Glutamatergic neuron (in vitro differentiated cells): ENCODE results near the gene ATP9A. TPM values are rescaled to one million over a fixed set of nuclear protein-coding genes. Genes with fewer than 3 reads are reported as not detected.

Experiments
- DNase-seq: peaks from one replicate; pipeline ENCODE4 v3.0.0; 2022
- H3K27ac Mint-ChIP-seq: one replicate; pipeline ENCODE4 v1.8.0; 2020; ENCODE audit warnings: mild to moderate bottlenecking, mixed read lengths, inconsistent platforms; ENCODE audit not compliant: unreplicated experiment
- H3K27me3 Mint-ChIP-seq: one replicate; pipeline ENCODE4 v1.8.0; 2020; ENCODE audit warnings: mild to moderate bottlenecking, moderate library complexity, mixed read lengths, inconsistent platforms; ENCODE audit not compliant: unreplicated experiment
- H3K36me3 Mint-ChIP-seq: one replicate; pipeline ENCODE4 v1.8.0; 2020; ENCODE audit warnings: mild to moderate bottlenecking, mixed read lengths, inconsistent platforms; ENCODE audit not compliant: unreplicated experiment
- H3K4me1 Mint-ChIP-seq: one replicate; pipeline ENCODE4 v1.8.0; 2020; ENCODE audit warnings: mild to moderate bottlenecking, low read depth, mixed read lengths, inconsistent platforms; ENCODE audit not compliant: unreplicated experiment
- H3K4me3 Mint-ChIP-seq: one replicate; pipeline ENCODE4 v1.8.0; 2020; ENCODE audit warnings: mild to moderate bottlenecking, mixed read lengths, inconsistent platforms; ENCODE audit not compliant: unreplicated experiment
- H3K9me3 Mint-ChIP-seq: one replicate; pipeline ENCODE4 v1.8.0; 2020; ENCODE audit warnings: mild to moderate bottlenecking, moderate library complexity, mixed read lengths, inconsistent platforms; ENCODE audit not compliant: unreplicated experiment
- CTCF ChIP-seq: fragments of 200-600 bp; sonication (generic); IDR thresholded peaks from one replicate; pipeline ENCODE4 v1.5.0; 2021; ENCODE audit not compliant: partially characterized antibody, unreplicated experiment
- total RNA-seq: library from RNA; stranded (reverse); fragmentation: NEBNext Ultra II Directional; extraction: Animal tissue kit (Norgen Biotek cat#: 25700); gene quantifications from one replicate; pipeline ENCODE4 v1.2.1, GENCODE V29; 2021; ENCODE audit not compliant: unreplicated experiment

ATP9A gene
- total RNA-seq, 1 donor from 2014 or later, result 66.1 TPM

- Mint-ChIP-seq H3K36me3 (no peaks in the 10 kb centered on the region), H3K9me3 (peaks cover 5% of the 10 kb centered on the region), H3K4me1 (peaks cover 34% of the 10 kb centered on the region), H3K4me3 (no peak overlapping the region), H3K27me3 (no peaks in the 10 kb centered on the region), H3K27ac (no peak overlapping the region)
- DNase-seq, result no peak
- TF ChIP-seq CTCF, result no peak
Measured at GRCh38 chr20:51703400-51704287, 64.5 kb downstream of the ATP9A start.

- Mint-ChIP-seq H3K36me3 (no peaks in the 10 kb centered on the region), H3K4me1 (peaks cover 42% of the 10 kb centered on the region), H3K27ac (peak overlapping the region; percentile 25), H3K27me3 (no peaks in the 10 kb centered on the region), H3K9me3 (peaks cover 5% of the 10 kb centered on the region), H3K4me3 (peak overlapping the region; percentile 31)
- no peak for DNase-seq
- no peak for TF ChIP-seq CTCF
Measured at GRCh38 chr20:51702556-51702955, 65.6 kb downstream of the ATP9A start.

- no peak for DNase-seq
- peaks cover 2% of the 10 kb centered on the region for H3K9me3 Mint-ChIP-seq
- no peaks in the 10 kb centered on the region for H3K36me3 Mint-ChIP-seq
- no peaks in the 10 kb centered on the region for H3K27me3 Mint-ChIP-seq
- peak overlapping the region; percentile 93 for H3K27ac Mint-ChIP-seq
- no peak overlapping the region for H3K4me3 Mint-ChIP-seq
- peak; percentile 87 for TF ChIP-seq CTCF
- H3K4me1 Mint-ChIP-seq, result peaks cover 57% of the 10 kb centered on the region
Measured at GRCh38 chr20:51700809-51701285, 67.3 kb downstream of the ATP9A start.

GRCh38 chr20:51698252-51698651 lies 69.9 kb downstream of the ATP9A start:
- TF ChIP-seq CTCF, result no peak
- no peaks in the 10 kb centered on the region for H3K36me3 Mint-ChIP-seq
- H3K9me3 Mint-ChIP-seq, result peaks cover 2% of the 10 kb centered on the region
- H3K4me3 Mint-ChIP-seq, result no peak overlapping the region
- peaks cover 54% of the 10 kb centered on the region for H3K4me1 Mint-ChIP-seq
- H3K27me3 Mint-ChIP-seq, result no peaks in the 10 kb centered on the region
- no peak for DNase-seq
- peak overlapping the region; percentile 23 for H3K27ac Mint-ChIP-seq
